ENCODE data around the gene SERPINA5. TPM values are rescaled to one million over a fixed set of nuclear protein-coding genes. Genes with fewer than 3 reads are reported as not detected.

Gene SERPINA5, protein sequence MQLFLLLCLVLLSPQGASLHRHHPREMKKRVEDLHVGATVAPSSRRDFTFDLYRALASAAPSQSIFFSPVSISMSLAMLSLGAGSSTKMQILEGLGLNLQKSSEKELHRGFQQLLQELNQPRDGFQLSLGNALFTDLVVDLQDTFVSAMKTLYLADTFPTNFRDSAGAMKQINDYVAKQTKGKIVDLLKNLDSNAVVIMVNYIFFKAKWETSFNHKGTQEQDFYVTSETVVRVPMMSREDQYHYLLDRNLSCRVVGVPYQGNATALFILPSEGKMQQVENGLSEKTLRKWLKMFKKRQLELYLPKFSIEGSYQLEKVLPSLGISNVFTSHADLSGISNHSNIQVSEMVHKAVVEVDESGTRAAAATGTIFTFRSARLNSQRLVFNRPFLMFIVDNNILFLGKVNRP
- not detected in 2 replicates for total RNA-seq

DNA sequence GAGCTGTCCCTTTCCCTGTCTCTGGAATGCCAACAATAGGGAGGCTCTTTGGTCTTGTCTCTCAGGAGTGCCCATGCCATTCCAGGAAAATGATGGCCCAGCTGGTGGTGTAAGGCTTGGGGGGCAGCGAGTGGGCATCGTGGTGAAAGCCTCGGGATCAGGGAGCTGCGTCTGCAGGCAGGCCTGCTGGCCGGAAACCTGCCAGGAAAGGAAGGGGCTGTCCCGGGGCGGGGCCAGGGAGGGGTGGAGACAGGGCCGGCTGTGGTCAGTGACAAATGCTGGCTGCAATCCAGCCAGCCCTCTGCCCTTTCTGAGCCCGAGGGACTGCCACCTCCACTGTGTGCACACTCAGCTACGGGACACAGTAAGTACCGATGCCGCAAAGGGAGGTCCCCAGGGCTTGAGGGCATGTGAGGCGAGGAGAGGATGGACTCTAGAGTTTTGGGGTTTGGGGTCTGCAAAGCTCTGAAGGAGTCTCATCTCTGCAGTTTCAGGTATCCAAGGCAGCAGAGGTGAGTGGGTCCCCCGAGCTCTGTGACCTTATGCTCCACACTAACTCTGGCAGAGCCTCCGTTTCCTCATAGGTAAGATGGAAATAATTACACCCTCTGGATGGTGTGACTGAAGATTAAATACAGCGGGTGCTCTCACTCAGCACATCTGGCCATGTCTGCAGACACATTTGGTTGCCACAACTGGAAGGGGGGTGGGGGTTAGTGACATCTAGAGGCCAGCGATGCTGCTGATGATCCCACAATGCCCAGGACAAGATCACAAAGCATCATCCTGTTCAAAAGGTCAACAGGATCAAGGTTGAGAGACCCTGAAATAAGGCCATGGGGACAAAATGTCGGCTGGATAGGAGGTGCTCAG lies at the start of gene SERPINA5:
TSS of gene SERPINA5 (plus strand) at position 300 of the 873 bp plus-strand sequence. CDS start 5,937 bp downstream, outside the sequence.
- POLR2A ChIA-PET, result no interaction called here
- DNase-seq (no peak), ATAC-seq (ENCODE audit: low read depth) (no peak)
- CTCF ChIA-PET, result no interaction called here
- Mint-ChIP-seq H3K9me3 (no peaks in the 10 kb centered on the region), H3K27ac (no peak within 1 kb of the TSS), H3K36me3 (ENCODE audit: low read depth) (no peaks in the 10 kb centered on the region), H3K27me3 (peaks cover 3% of the 10 kb centered on the region), H3K4me1 (no peaks in the 10 kb centered on the region), H3K4me3 (no peak within 1 kb of the TSS)
- TF ChIP-seq, protein P1, sequence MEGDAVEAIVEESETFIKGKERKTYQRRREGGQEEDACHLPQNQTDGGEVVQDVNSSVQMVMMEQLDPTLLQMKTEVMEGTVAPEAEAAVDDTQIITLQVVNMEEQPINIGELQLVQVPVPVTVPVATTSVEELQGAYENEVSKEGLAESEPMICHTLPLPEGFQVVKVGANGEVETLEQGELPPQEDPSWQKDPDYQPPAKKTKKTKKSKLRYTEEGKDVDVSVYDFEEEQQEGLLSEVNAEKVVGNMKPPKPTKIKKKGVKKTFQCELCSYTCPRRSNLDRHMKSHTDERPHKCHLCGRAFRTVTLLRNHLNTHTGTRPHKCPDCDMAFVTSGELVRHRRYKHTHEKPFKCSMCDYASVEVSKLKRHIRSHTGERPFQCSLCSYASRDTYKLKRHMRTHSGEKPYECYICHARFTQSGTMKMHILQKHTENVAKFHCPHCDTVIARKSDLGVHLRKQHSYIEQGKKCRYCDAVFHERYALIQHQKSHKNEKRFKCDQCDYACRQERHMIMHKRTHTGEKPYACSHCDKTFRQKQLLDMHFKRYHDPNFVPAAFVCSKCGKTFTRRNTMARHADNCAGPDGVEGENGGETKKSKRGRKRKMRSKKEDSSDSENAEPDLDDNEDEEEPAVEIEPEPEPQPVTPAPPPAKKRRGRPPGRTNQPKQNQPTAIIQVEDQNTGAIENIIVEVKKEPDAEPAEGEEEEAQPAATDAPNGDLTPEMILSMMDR (IDR thresholded peaks at IDR 0.05), result no peak
- intact Hi-C loops (cut with micrococcal nuclease), result no loop called here

DNA sequence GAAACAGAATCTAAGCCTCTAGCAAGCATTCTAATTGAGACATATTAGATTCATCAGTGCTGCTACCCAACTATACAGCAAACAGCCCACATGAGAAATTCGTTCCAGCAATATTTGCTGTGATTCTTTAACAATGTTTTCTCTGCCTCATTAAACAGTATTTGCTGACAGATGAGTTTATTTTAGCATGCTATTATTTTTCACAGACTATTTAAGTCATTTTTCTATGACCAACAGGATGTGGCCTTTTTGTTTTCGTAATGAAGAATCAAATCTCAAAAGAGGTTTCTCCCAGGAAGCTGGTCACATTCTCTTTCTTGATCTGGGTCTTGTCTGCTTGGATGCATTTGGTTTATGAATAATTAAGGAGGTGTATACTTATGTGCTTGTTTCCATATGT lies 48.8 kb upstream of the SERPINA5 start:
- peaks cover 2% of the 10 kb centered on the region for H3K9me3 Mint-ChIP-seq
- no peak for DNase-seq
- POLR2A ChIA-PET, result no interaction called here
- H3K27me3 Mint-ChIP-seq, result peaks cover 2% of the 10 kb centered on the region
- intact Hi-C loops (cut with micrococcal nuclease), result no loop called here
- H3K27ac Mint-ChIP-seq, result no peak overlapping the region
- ATAC-seq (ENCODE audit: low read depth), result no peak
- TF ChIP-seq, protein P1 (IDR thresholded peaks at IDR 0.05), result no peak
- no peak overlapping the region for H3K4me3 Mint-ChIP-seq
- H3K4me1 Mint-ChIP-seq, result no peaks in the 10 kb centered on the region
- CTCF ChIA-PET, result no interaction called here
- H3K36me3 Mint-ChIP-seq (ENCODE audit: low read depth), result no peaks in the 10 kb centered on the region

DNA sequence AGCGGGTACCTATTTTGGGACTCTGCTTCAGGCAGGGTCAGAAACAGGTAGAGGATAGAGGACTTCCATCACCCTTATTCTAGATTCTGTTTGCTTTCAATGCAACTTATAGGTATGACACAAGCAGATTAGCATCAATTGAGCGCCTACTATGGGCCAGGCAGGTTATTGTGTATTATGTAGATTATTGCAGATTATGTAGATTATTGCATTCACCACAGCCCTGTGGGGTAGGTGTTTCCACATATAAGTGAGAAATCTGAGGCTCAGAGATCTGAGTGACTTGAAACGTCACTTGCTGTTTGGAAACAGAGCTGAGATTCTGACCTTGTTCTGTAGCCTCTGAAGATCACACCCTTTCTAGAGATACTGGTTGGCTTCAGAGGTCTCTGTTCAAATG lies 45.7 kb upstream of the SERPINA5 start:
- intact Hi-C loops (cut with micrococcal nuclease), result no loop called here
- DNase-seq (no peak), ATAC-seq (ENCODE audit: low read depth) (no peak)
- ChIA-PET CTCF (no interaction called here), POLR2A (no interaction called here)
- H3K9me3 Mint-ChIP-seq, result peaks cover 2% of the 10 kb centered on the region
- no peak overlapping the region for H3K4me3 Mint-ChIP-seq
- peaks cover 5% of the 10 kb centered on the region for H3K27me3 Mint-ChIP-seq
- TF ChIP-seq, protein P1 (IDR thresholded peaks at IDR 0.05), result no peak
- H3K36me3 Mint-ChIP-seq (ENCODE audit: low read depth), result no peaks in the 10 kb centered on the region
- no peaks in the 10 kb centered on the region for H3K4me1 Mint-ChIP-seq
- H3K27ac Mint-ChIP-seq, result no peak overlapping the region

DNA sequence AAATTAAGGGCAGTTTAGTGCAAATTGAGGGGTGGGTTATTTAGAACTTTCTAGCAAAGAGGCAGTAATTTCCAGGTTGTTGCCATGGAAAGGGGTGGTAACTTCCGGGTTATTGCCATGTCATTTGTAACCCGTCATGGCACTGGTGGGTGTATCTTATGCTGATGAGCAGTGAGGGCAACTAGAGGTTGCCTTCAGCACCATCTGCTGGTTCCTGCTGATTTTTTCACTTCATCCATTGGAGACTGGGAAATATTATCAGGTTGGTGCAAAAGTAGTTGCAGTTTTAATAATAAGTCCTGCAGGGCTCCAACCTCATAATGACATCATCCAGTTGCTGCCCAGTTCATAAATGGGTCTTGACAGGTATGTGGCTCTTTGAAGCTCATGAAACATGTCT lies 44.4 kb upstream of the SERPINA5 start:
- no peak overlapping the region for H3K27ac Mint-ChIP-seq
- H3K27me3 Mint-ChIP-seq, result peaks cover 5% of the 10 kb centered on the region
- no peak overlapping the region for H3K4me3 Mint-ChIP-seq
- POLR2A ChIA-PET, result no interaction called here
- H3K4me1 Mint-ChIP-seq, result no peaks in the 10 kb centered on the region
- no peaks in the 10 kb centered on the region for H3K36me3 Mint-ChIP-seq (ENCODE audit: low read depth)
- TF ChIP-seq, protein P1 (IDR thresholded peaks at IDR 0.05), result no peak
- peaks cover 2% of the 10 kb centered on the region for H3K9me3 Mint-ChIP-seq
- DNase-seq (no peak), ATAC-seq (ENCODE audit: low read depth) (no peak)
- CTCF ChIA-PET, result no interaction called here
- intact Hi-C loops (cut with micrococcal nuclease), result no loop called here

All from activated B cell treated with CpG ODN at 0.5 μM for 24 hours (primary cell).